Mucosa of descending colon (tissue), 3 donors: ENCODE data around the gene SH3BP4. TPM values are rescaled to one million over a fixed set of nuclear protein-coding genes. Genes with fewer than 3 reads are reported as not detected.

Experiments
- ATAC-seq: fragments of 200-7000 bp; cut with Tn5 transposase; one replicate; pipeline ENCODE4 v1.9.1; 2020; ENCODE audit warnings: mild to moderate bottlenecking, moderate library complexity
- DNase-seq, 3 donors: peaks; one replicate each; pipeline ENCODE4 v3.0.0-alpha.2; 2020
- H3K36me3 ChIP-seq: fragments of 200-600 bp; one replicate; pipeline ENCODE4 v1.8.0; 2021; ENCODE audit warnings: low read depth, mild to moderate bottlenecking
- H3K4me1 ChIP-seq: fragments of 200-600 bp; one replicate; pipeline ENCODE4 v1.8.0; 2021; ENCODE audit warnings: low read depth, mild to moderate bottlenecking
- H3K4me3 ChIP-seq: fragments of 200-600 bp; one replicate; pipeline ENCODE4 v1.8.0; 2021; ENCODE audit warnings: mild to moderate bottlenecking
- H3K9me3 ChIP-seq: fragments of 200-600 bp; one replicate; pipeline ENCODE4 v1.8.0; 2021; ENCODE audit warnings: mild to moderate bottlenecking
- intact Hi-C, 2 donors: fragments of 100-400 bp; cut with DNase I in 1 of 2; cut with micrococcal nuclease in 1 of 2; formaldehyde crosslinking; loops; one replicate each; pipeline versions ENCODE4 v1.11.0 to v1.11.1; 2022; cut with DNase I, micrococcal nuclease
- total RNA-seq, 3 donors: library from RNA; stranded (reverse); fragmentation: NEBNext Ultra II Directional in 2 of 3; extraction: Animal tissue kit (Norgen Biotek cat#: 25700) in 2 of 3; gene quantifications; one replicate each; pipeline versions ENCODE4 v1.2.1 to v1.2.4, GENCODE V29; 2021 to 2023
- TF ChIP-seq, protein P1 (sequence below): fragments of 200-600 bp; IDR thresholded peaks from one replicate; pipeline ENCODE4 v1.8.0; 2022; ENCODE audit warnings: antibody characterized with exemption, mild to moderate bottlenecking
- donor health status: DM: no; HTN: no; CAD: no; lungs with moderate emphysema.
- donor health status: DM: no; HTN: no; CAD: no.
- donor health status: DM: no; HTN: yes; CAD: no.

Gene SH3BP4
- total RNA-seq, 3 donors from 2014 or later: 18.0 to 30.4 (median 29.6) TPM

DNA sequence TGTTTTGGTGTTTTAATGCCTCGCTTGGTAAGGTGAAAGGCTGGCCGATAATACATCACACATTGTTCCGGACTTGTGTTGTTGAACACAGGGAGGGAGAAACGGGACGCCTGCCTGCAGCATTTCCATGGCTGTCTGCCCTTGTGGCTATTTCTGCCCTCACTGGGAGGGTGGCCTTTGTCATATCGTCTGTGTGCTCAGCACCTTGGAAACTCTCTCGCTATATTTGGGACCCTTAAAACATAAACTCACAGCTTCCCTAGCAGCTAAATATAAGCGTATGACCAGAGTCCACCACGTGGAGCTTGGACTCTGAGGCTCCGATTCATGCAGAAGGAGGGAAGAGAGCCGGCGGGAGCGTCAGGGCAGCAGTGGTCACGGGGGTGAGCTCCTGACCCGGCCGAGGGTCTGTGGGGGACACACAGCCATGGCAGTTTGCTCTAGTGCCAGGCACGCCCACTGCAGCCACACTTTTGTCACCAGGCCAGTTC lies 111.7 kb downstream of the SH3BP4 start:
- TF ChIP-seq, protein P1, sequence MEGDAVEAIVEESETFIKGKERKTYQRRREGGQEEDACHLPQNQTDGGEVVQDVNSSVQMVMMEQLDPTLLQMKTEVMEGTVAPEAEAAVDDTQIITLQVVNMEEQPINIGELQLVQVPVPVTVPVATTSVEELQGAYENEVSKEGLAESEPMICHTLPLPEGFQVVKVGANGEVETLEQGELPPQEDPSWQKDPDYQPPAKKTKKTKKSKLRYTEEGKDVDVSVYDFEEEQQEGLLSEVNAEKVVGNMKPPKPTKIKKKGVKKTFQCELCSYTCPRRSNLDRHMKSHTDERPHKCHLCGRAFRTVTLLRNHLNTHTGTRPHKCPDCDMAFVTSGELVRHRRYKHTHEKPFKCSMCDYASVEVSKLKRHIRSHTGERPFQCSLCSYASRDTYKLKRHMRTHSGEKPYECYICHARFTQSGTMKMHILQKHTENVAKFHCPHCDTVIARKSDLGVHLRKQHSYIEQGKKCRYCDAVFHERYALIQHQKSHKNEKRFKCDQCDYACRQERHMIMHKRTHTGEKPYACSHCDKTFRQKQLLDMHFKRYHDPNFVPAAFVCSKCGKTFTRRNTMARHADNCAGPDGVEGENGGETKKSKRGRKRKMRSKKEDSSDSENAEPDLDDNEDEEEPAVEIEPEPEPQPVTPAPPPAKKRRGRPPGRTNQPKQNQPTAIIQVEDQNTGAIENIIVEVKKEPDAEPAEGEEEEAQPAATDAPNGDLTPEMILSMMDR: no peak
- Histone ChIP-seq H3K9me3 (no peaks in the 10 kb centered on the region), H3K36me3 (no peaks in the 10 kb centered on the region), H3K4me1 (no peaks in the 10 kb centered on the region), H3K4me3 (no peak overlapping the region)
- DNase-seq (no peak), ATAC-seq (no peak)
- intact Hi-C loops: no loop called here

DNA sequence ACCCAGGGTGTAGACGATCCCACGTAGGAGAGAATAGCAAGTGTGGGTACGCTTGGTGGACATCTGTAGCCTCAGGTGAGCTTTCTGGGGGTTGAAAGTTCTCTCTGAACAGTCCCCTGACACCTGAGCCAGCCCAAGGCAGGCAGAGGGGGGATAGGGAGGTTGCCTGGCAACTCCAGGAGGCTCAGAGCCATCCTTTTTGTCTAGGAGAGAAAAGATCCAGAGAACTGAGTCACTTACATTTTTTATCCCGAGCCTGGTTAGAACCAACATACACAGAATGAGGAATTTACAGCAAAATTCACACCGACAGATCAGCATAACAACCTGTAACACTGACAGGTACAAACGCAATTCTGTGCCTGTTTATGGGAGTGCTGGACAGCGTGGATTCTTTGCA lies 113.2 kb downstream of the SH3BP4 start:
- Histone ChIP-seq H3K4me1 (no peaks in the 10 kb centered on the region), H3K9me3 (no peaks in the 10 kb centered on the region), H3K4me3 (no peak overlapping the region), H3K36me3 (no peaks in the 10 kb centered on the region)
- TF ChIP-seq, protein P1: no peak
- DNase-seq (no peak), ATAC-seq (no peak)
- intact Hi-C loops: no loop called here

DNA sequence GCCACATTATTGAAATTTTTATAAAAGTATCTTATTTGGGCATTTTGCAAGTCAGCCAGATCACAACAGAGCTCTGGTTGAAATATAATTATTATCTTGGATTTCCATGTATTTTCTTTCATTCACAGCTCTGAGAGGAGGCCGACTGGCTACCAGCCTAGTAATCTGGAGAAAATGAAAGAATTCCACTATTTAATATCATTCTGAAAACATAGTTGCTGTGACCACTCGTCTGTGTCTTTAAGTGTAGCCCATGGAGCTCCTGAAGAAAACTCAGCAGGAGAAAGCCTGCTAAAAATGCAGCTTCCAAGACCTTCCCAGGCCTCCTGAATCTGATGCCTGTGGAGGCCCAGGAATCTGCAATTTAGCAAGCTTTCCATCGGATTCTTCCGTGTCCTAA lies 114.7 kb downstream of the SH3BP4 start:
- intact Hi-C loops: no loop called here
- H3K4me1 ChIP-seq: no peaks in the 10 kb centered on the region
- ATAC-seq (no peak), DNase-seq (no peak)
- H3K36me3 ChIP-seq: no peaks in the 10 kb centered on the region
- H3K9me3 ChIP-seq: no peaks in the 10 kb centered on the region
- TF ChIP-seq, protein P1: no peak
- no peak overlapping the region for H3K4me3 ChIP-seq

DNA sequence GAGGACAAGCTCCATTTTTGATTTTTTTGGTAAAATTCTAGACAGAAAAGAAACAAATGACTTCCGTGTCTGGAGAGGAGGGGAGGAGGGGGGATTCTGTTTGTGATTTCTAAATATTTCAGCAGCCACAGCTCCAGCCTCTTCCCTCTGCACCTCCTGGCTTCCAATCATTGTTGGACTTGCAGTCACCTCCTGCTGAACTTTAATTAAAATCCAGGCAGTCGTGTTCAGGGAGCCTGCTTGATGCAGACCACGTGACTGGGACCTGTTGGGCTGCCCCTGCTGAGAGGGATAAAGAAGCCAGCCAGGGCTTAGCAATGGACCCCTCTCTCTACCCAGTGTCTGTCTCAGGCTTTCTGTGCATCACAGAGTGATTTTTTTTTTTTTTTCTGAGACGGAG lies 115.1 kb downstream of the SH3BP4 start:
- Histone ChIP-seq H3K4me1 (no peaks in the 10 kb centered on the region), H3K9me3 (no peaks in the 10 kb centered on the region), H3K36me3 (no peaks in the 10 kb centered on the region), H3K4me3 (no peak overlapping the region)
- ATAC-seq (no peak), DNase-seq (no peak)
- TF ChIP-seq, protein P1: no peak
- intact Hi-C loops: no loop called here

DNA sequence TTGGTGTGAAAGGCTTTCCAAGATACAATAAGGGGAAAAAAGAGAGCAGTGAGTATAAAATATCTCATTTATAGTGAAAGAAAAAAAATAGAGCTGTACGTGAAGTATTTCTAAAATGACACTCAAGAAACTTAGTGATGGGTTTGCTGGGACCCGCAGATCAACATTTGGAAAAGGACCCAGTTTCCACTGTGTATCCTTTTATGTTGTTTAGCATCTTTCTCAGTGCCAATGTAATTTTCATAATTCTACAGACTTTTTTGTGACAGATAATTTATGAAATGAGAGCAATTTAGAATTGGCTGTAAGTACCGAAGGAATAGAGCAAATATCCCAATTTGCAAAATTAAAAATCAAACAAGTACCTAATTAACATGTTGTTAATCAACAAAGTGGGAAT lies 116.9 kb downstream of the SH3BP4 start:
- TF ChIP-seq, protein P1: no peak
- Histone ChIP-seq H3K36me3 (no peaks in the 10 kb centered on the region), H3K9me3 (no peaks in the 10 kb centered on the region), H3K4me3 (no peak overlapping the region), H3K4me1 (no peaks in the 10 kb centered on the region)
- ATAC-seq: no peak
- no peak for DNase-seq
- intact Hi-C loops: no loop called here

DNA sequence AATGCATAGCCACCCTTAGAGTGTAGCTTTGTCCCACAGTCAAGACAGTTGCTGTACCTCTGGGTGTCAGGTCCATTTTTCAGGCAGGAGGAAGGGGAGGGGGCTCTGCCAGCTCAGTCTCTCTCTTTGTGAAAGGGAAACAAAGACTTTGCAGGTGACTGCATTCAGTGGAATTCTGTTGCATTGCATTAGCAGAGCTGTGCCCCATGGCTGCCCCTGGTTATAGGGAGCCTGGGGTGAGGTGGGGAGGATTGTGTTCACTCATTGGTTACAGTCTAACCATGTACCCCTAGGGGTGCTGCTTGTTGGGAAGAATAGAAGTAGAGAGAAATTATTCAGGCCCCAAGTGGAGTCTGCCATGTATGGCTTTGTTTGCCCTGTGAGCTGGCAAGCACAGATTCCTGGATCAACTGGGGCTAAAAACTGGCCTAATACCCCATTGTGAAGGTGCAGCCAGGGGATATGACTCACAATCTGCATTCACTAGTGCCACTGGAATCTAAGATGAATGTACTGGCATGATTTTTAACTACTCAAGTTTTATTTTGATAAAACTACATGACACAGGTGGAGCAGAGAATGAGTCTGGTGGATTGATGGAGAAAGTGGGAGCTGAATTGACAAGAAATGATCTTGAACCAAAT lies 118.4 kb downstream of the SH3BP4 start:
- ATAC-seq: no peak
- no peaks in the 10 kb centered on the region for H3K9me3 ChIP-seq
- DNase-seq: no peak
- TF ChIP-seq, protein P1: no peak
- no peaks in the 10 kb centered on the region for H3K4me1 ChIP-seq
- H3K4me3 ChIP-seq: no peak overlapping the region
- no peaks in the 10 kb centered on the region for H3K36me3 ChIP-seq
- intact Hi-C loops: no loop called here
